H1 (cell line): Measurements from ENCODE around the gene WDR6. TPM values are rescaled to one million over a fixed set of nuclear protein-coding genes. Genes with fewer than 3 reads are reported as not detected.

Experiments
- CTCF ChIA-PET: fragments of 300-600 bp; sonication (Branson Sonifier 250); formaldehyde crosslinking; loops from one replicate; lab custom pipeline; 2021; ENCODE audit not compliant: partially characterized antibody; lab: Charles Lee
- POLR2A ChIA-PET: fragments of 300-600 bp; sonication (Branson Sonifier 250); formaldehyde crosslinking; loops from one replicate; lab custom pipeline; 2021; ENCODE audit warnings: inconsistent platforms; ENCODE audit not compliant: partially characterized antibody; lab: Charles Lee
- DNase-seq, 2 experiments: peaks; one replicate each; pipeline versions ENCODE4 v3.0.0 to v3.0.0-alpha.2; 2010 to 2022; ENCODE audit warnings: low spot score in 2 of 2, low read depth in 1 of 2, mixed read lengths in 1 of 2
- FAIRE-seq: peaks from 2 replicates; lab custom pipeline; 2011; peaks lifted over from hg19 to GRCh38; lab: Jason Lieb, UNC
- H2AFZ ChIP-seq: 2 replicates; pipeline ENCODE4 v1.8.1; 2012; ENCODE audit warnings: low read length, inconsistent platforms
- H2AK5ac ChIP-seq: 2 replicates; pipeline ENCODE4 v1.6.1; 2013; ENCODE audit warnings: low read depth, low read length
- H2BK120ac ChIP-seq: replicated peaks from 2 replicates; pipeline ENCODE3; 2013; ENCODE audit warnings: low read depth, low read length, inconsistent platforms
- H2BK12ac ChIP-seq: 2 replicates; pipeline ENCODE4 v1.6.1; 2013; ENCODE audit warnings: low read depth, low read length
- H2BK15ac ChIP-seq: 2 replicates; pipeline ENCODE4 v1.6.1; 2013; ENCODE audit warnings: low read length
- H2BK20ac ChIP-seq: 2 replicates; pipeline ENCODE4 v1.6.1; 2013; ENCODE audit warnings: low read length
- H2BK5ac ChIP-seq: 2 replicates; pipeline ENCODE4 v1.6.1; 2013; ENCODE audit warnings: low read depth, low read length
- H3K14ac ChIP-seq: 2 replicates; pipeline ENCODE4 v1.6.1; 2013; ENCODE audit warnings: inconsistent platforms; ENCODE audit not compliant: insufficient read length
- H3K18ac ChIP-seq: 2 replicates; pipeline ENCODE4 v1.6.1; 2013; ENCODE audit warnings: low read length; ENCODE audit errors: extremely low read depth
- H3K23ac ChIP-seq: 2 replicates; pipeline ENCODE4 v1.6.1; 2013; ENCODE audit warnings: inconsistent platforms; ENCODE audit not compliant: insufficient read length
- H3K23me2 ChIP-seq: 2 replicates; pipeline ENCODE4 v1.6.1; 2013; ENCODE audit warnings: low read depth, low read length
- H3K27ac ChIP-seq: 2 replicates; pipeline ENCODE4 v1.6.1; 2011; ENCODE audit warnings: low read depth, low read length, inconsistent platforms
- H3K27me3 ChIP-seq, 4 experiments: replicated peaks in 1 of 4; 1 replicate in 1 of 4; 2 replicates in 3 of 4; pipeline versions ENCODE4 v1.6.1 to v1.8.1; 2011 to 2013; ENCODE audit warnings: low read length in 3 of 4, mild to moderate bottlenecking in 3 of 4, inconsistent platforms in 2 of 4, mixed read lengths in 2 of 4, moderate library complexity in 1 of 4; ENCODE audit not compliant: control insufficient read depth in 3 of 4, insufficient read depth in 3 of 4; ENCODE audit errors: extremely low read depth in 1 of 4
- H3K36me3 ChIP-seq, 4 experiments: 2 replicates each; pipeline versions ENCODE4 v1.6.1 to v1.8.1; 2011 to 2013; ENCODE audit warnings: mild to moderate bottlenecking in 4 of 4, low read length in 3 of 4, moderate library complexity in 2 of 4, control low read depth in 1 of 4, inconsistent platforms in 1 of 4; ENCODE audit not compliant: insufficient read depth in 4 of 4, control insufficient read depth in 2 of 4
- H3K4ac ChIP-seq: replicated peaks from 2 replicates; pipeline ENCODE3; 2013; ENCODE audit warnings: low read length, low read depth, mixed read lengths, inconsistent platforms; ENCODE audit not compliant: insufficient read length
- H3K4me1 ChIP-seq, 4 experiments: replicated peaks in 1 of 4; 1 replicate in 1 of 4; 2 replicates in 3 of 4; pipeline versions ENCODE4 v1.6.1 to v1.8.1; 2011 to 2013; ENCODE audit warnings: low read length in 3 of 4, inconsistent platforms in 2 of 4, mixed read lengths in 1 of 4; ENCODE audit not compliant: insufficient read depth in 4 of 4, control insufficient read depth in 3 of 4
- H3K4me2 ChIP-seq, 2 experiments: 2 replicates each; pipeline versions ENCODE4 v1.6.1 to v1.8.1; 2011 to 2013; ENCODE audit warnings: low read depth in 2 of 2, low read length in 2 of 2, control low read depth in 1 of 2, inconsistent platforms in 1 of 2, mild to moderate bottlenecking in 1 of 2; ENCODE audit not compliant: insufficient read depth in 1 of 2
- H3K4me3 ChIP-seq, 4 experiments: fragments of 200-600, 300-600 bp in 1 of 4; sonication (generic), shearing (Covaris generic), sonication (Bioruptor Twin) in 1 of 4; 2 replicates each; pipeline versions ENCODE4 v1.5.1 to v1.8.1; 2011 to 2016; ENCODE audit warnings: low read length in 4 of 4, low read depth in 3 of 4, control low read depth in 2 of 4, inconsistent platforms in 2 of 4, mild to moderate bottlenecking in 2 of 4, mixed read lengths in 1 of 4, moderate library complexity in 1 of 4; ENCODE audit not compliant: insufficient read depth in 2 of 4; ENCODE audit errors: extremely low read depth in 1 of 4
- H3K56ac ChIP-seq: replicated peaks from 2 replicates; pipeline ENCODE3; 2013; ENCODE audit warnings: low read depth, mild to moderate bottlenecking, mixed read lengths, low read length, inconsistent platforms; ENCODE audit not compliant: insufficient read length
- H3K79me1 ChIP-seq: 2 replicates; pipeline ENCODE4 v1.6.1; 2013; ENCODE audit warnings: low read depth, low read length, control low read depth
- H3K79me2 ChIP-seq, 2 experiments: 2 replicates each; pipeline versions ENCODE4 v1.6.1 to v1.8.1; 2012 to 2013; ENCODE audit warnings: low read length in 2 of 2, mild to moderate bottlenecking in 2 of 2, inconsistent platforms in 1 of 2; ENCODE audit not compliant: insufficient read depth in 2 of 2, control insufficient read depth in 1 of 2
- H3K9ac ChIP-seq, 4 experiments: replicated peaks in 1 of 4; 1 replicate in 1 of 4; 2 replicates in 3 of 4; pipeline versions ENCODE4 v1.6.1 to v1.8.1; 2011 to 2013; ENCODE audit warnings: low read depth in 3 of 4, low read length in 3 of 4, control low read depth in 2 of 4, mild to moderate bottlenecking in 2 of 4, moderate library complexity in 2 of 4, inconsistent platforms in 1 of 4; ENCODE audit errors: extremely low read depth in 1 of 4
- H3K9me3 ChIP-seq, 2 experiments: 2 replicates each; pipeline versions ENCODE4 v1.6.1 to v1.8.1; 2012 to 2013; ENCODE audit warnings: mild to moderate bottlenecking in 2 of 2, moderate library complexity in 2 of 2, control low read depth in 1 of 2, inconsistent platforms in 1 of 2, low read depth in 1 of 2, low read length in 1 of 2, mixed read lengths in 1 of 2; ENCODE audit not compliant: insufficient read depth in 2 of 2
- H4K20me1 ChIP-seq, 2 experiments: replicated peaks in 1 of 2; 2 replicates each; pipeline versions ENCODE3 to v1.8.1; 2011 to 2013; ENCODE audit warnings: inconsistent platforms in 2 of 2, low read length in 2 of 2, mild to moderate bottlenecking in 1 of 2; ENCODE audit not compliant: insufficient read depth in 2 of 2, control insufficient read depth in 1 of 2
- H4K5ac ChIP-seq: 2 replicates; pipeline ENCODE4 v1.6.1; 2013; ENCODE audit warnings: low read length, low read depth, mixed read lengths, inconsistent platforms; ENCODE audit not compliant: insufficient read length
- H4K8ac ChIP-seq: 2 replicates; pipeline ENCODE4 v1.8.0; 2013; ENCODE audit warnings: mild to moderate bottlenecking, moderate library complexity, low read length, inconsistent platforms; ENCODE audit not compliant: insufficient read depth; ENCODE audit errors: extremely low read depth
- H4K91ac ChIP-seq: replicated peaks from 2 replicates; pipeline ENCODE3; 2013; ENCODE audit warnings: low read length, mixed read lengths, inconsistent platforms; ENCODE audit not compliant: insufficient read length
- CBX5 ChIP-seq: fragments of 300-800, 300-1000 bp; sonication (generic); IDR thresholded peaks from 2 replicates; pipeline ENCODE4 v1.7.1; 2016; ENCODE audit warnings: antibody characterized with exemption, low read length, low read depth
- CHD2 ChIP-seq: IDR thresholded peaks from 2 replicates; pipeline ENCODE4 v1.6.1; 2012; ENCODE audit warnings: low read length, improper control_type of control experiment
- CREB1 ChIP-seq: IDR thresholded peaks from 2 replicates; pipeline ENCODE4 v1.6.1; 2012; ENCODE audit warnings: inconsistent platforms
- GABPA ChIP-seq: IDR thresholded peaks from 2 replicates; pipeline ENCODE4 v1.6.1; 2011; ENCODE audit warnings: mild to moderate bottlenecking, low read length, moderate library complexity, borderline replicate concordance; ENCODE audit not compliant: insufficient read depth
- KDM1A ChIP-seq: fragments of 200-600, 300-600 bp; sonication (generic); IDR thresholded peaks from 2 replicates; pipeline ENCODE4 v1.7.1; 2016; ENCODE audit warnings: mild to moderate bottlenecking, low read length, borderline replicate concordance
- KDM4A ChIP-seq: IDR thresholded peaks from one replicate; pipeline ENCODE4 v1.7.1; 2012; ENCODE audit warnings: low read depth, mild to moderate bottlenecking, moderate library complexity, low read length, inconsistent platforms; ENCODE audit not compliant: severe bottlenecking
- SIN3A ChIP-seq, 2 experiments: IDR thresholded peaks in 1 of 2; conservative IDR thresholded peaks in 1 of 2; 2 replicates each; pipeline ENCODE4 v1.6.1; 2011 to 2012; ENCODE audit warnings: low read length in 2 of 2, improper control_type of control experiment in 1 of 2, low read depth in 1 of 2, mild to moderate bottlenecking in 1 of 2
- SP2 ChIP-seq: IDR thresholded peaks from 2 replicates; pipeline ENCODE4 v1.6.1; 2012; ENCODE audit warnings: mild to moderate bottlenecking, low read length, inconsistent platforms
- SRF ChIP-seq: IDR thresholded peaks from 2 replicates; pipeline ENCODE4 v1.6.1; 2011; ENCODE audit warnings: mild to moderate bottlenecking, low read depth, low read length, moderate library complexity
- TCF12 ChIP-seq: IDR thresholded peaks from 2 replicates; pipeline ENCODE4 v1.6.1; 2011; ENCODE audit warnings: low read depth, mild to moderate bottlenecking, low read length
- USF2 ChIP-seq: IDR thresholded peaks from 2 replicates; pipeline ENCODE4 v1.6.1; 2011; ENCODE audit warnings: low read length, improper control_type of control experiment
- WGBS, 2 experiments: shearing (Covaris generic) in 1 of 2; methylation state at CpG; one replicate each; pipeline versions ENCODE4 v1.1.6 to v1.1.7; 2013 to 2015; ENCODE audit warnings: low lambda C conversion rate in 2 of 2, mixed read lengths in 2 of 2, inconsistent platforms in 1 of 2, low coverage in 1 of 2, missing lambda C conversion rate in 1 of 2; ENCODE audit not compliant: insufficient replicate concordance in 2 of 2, insufficient coverage in 1 of 2, insufficient read length in 1 of 2; ENCODE audit errors: extremely low coverage in 1 of 2, missing lambda C conversion rate in 1 of 2; 5-methylcytosine and 5-hydroxymethylcytosine counted together
- polyA plus RNA-seq, 7 experiments: library from polyadenylated mRNA; depleted of rRNA in 3 of 7; stranded (reverse) in 5 of 7; unstranded in 2 of 7; fragments of >200 nt in 5 of 7; fragments of 200-250 nt in 2 of 7; gene quantifications; 1 replicate in 5 of 7; 2 replicates in 1 of 7; 4 replicates in 1 of 7; pipeline versions ENCODE4 v1.2.1 to v1.2.3, GENCODE V29; 2011 to 2013; ENCODE audit warnings: missing spikeins in 2 of 7, mixed read lengths in 2 of 7
- total RNA-seq: library from RNA; stranded (reverse); fragmentation: NEBNext Ultra II Directional; extraction: Animal tissue kit (Norgen Biotek cat#: 25700); gene quantifications from 2 replicates; pipeline ENCODE4 v1.2.1, GENCODE V29; 2021
- TF ChIP-seq, protein P1 (sequence below): IDR thresholded peaks from 2 replicates; pipeline ENCODE4 v1.6.1; 2012; ENCODE audit warnings: inconsistent platforms

WDR6 gene
- total and polyA plus RNA-seq, 2 of the 8 experiments (the other 6 are each of a cell fraction or from before 2014, with no cell fraction given) = 180 to 257 TPM

GRCh38 chr3:48980295-48980694 is 26.9 kb upstream of the WDR6 start:
- H3K4ac ChIP-seq = no peak overlapping the region
- H4K5ac ChIP-seq = no peak overlapping the region
- no peaks in the 10 kb centered on the region for H3K4me1 ChIP-seq
- H3K14ac ChIP-seq = no peak overlapping the region
- no peaks in the 10 kb centered on the region for H3K27me3 ChIP-seq
- peaks cover 18 to 79% (median 58%) of the 10 kb centered on the region in 4 experiments for H3K36me3 ChIP-seq
- no peak overlapping the region for H3K18ac ChIP-seq
- H2BK5ac ChIP-seq = no peak overlapping the region
- DNase-seq (no peak), FAIRE-seq (no peak)
- H3K56ac ChIP-seq = no peak overlapping the region
- H2BK120ac ChIP-seq = no peak overlapping the region
- no peak overlapping the region for H2BK15ac ChIP-seq
- 88% methylated on average over 4 of the region's 4 CpGs; no CpG with 5 or more reads in 1 of the 2 experiments for WGBS, 2 experiments
- H3K23ac ChIP-seq = no peak overlapping the region
- no peaks in the 10 kb centered on the region for H3K9me3 ChIP-seq
- no peak overlapping the region for H3K27ac ChIP-seq
- peaks cover 0 to 7% of the 10 kb centered on the region in 2 experiments for H4K20me1 ChIP-seq
- H3K23me2 ChIP-seq = no peaks in the 10 kb centered on the region
- H2AK5ac ChIP-seq = no peak overlapping the region
- H2BK12ac ChIP-seq = no peak overlapping the region
- no peak overlapping the region for H3K9ac ChIP-seq
- CTCF ChIA-PET = interaction anchor here (0.6 to 3.7 kb wide), 4 partner anchors 8 to 42 kb away, joined by 3 to 22 read pairs (median 3); partner anchors contain the start of gene NDUFAF3
- no peak overlapping the region for H2AFZ ChIP-seq
- H4K8ac ChIP-seq = no peak overlapping the region
- H3K4me2 ChIP-seq = no peak overlapping the region
- POLR2A ChIA-PET = interaction anchor here (0.9 to 3.4 kb wide), 5 partner anchors 9 to 377 kb away, joined by 3 to 13 read pairs (median 3); partner anchors contain the start of genes P4HTM and WDR6
- H4K91ac ChIP-seq = no peak overlapping the region
- H2BK20ac ChIP-seq = no peak overlapping the region
- H3K79me1 ChIP-seq = 0 out of 2 replicates have a peak, but pooled peaks cover 2% of the 10 kb centered on the region
- no peak overlapping the region for H3K4me3 ChIP-seq
- H3K79me2 ChIP-seq = no peaks in the 10 kb centered on the region
- TF ChIP-seq SIN3A (conservative IDR thresholded peaks at IDR 0.05 in 1 of 2, IDR thresholded peaks at IDR 0.05 in 1 of 2; ENCODE audit: low read depth in 1 of 2, low read length in 2 of 2) = no peak
- no peak for TF ChIP-seq USF2
- no peak for TF ChIP-seq KDM4A
- no peak for TF ChIP-seq CBX5
- TF ChIP-seq SRF = no peak
- no peak for TF ChIP-seq SP2
- TF ChIP-seq, protein P1, sequence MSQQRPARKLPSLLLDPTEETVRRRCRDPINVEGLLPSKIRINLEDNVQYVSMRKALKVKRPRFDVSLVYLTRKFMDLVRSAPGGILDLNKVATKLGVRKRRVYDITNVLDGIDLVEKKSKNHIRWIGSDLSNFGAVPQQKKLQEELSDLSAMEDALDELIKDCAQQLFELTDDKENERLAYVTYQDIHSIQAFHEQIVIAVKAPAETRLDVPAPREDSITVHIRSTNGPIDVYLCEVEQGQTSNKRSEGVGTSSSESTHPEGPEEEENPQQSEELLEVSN = no peak
- no peak for TF ChIP-seq TCF12
- no peak for TF ChIP-seq CREB1
- no peak for TF ChIP-seq KDM1A
- no peak for TF ChIP-seq GABPA
- TF ChIP-seq CHD2 = no peak
